HG02623 (cell line): Measurements from ENCODE around the gene CYP46A1.

Experiments used
- ATAC-seq: cut with Tn5 transposase; IDR thresholded peaks from one replicate; pipeline ENCODE4 v1.9.1; 2021; ENCODE audit warnings: moderate library complexity; ENCODE audit not compliant: unreplicated experiment

Gene CYP46A1

DNA sequence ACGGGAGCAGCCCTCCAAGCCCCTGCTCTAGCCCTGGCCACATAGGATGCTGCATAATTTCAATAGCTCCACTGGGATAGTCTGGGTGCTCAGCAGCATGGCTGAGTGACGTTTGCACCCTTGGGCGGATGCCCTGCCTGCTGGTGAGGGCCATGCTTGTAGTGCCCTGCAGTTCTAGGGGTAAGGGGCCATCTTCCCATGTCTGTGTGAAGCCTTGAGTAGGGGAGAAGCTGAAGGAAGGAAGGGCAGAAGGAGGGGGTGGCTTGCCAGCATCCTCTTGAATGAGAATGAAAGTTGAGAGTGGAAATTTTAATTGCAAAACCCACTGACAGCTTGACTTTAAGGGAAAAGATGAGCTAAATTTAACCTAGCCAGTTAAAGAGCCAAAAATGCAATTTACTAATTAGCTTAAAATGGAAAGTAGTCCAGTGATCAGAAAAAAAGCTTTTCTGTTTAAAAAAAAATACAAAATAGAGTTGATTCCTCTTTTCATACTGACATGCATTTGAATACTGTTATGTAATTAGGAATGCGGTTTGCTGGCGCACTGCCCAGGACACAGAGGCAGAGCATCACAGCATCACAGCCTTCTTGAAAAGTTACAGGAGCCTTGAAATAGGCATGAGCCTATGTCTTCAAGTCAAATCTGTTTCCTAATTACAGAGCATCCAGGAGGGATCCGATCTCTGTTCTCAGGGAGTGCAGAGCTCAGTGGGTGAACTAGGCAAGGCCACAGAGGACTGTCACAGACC lies 90.6 kb downstream of the CYP46A1 start:
- no peak for ATAC-seq

DNA sequence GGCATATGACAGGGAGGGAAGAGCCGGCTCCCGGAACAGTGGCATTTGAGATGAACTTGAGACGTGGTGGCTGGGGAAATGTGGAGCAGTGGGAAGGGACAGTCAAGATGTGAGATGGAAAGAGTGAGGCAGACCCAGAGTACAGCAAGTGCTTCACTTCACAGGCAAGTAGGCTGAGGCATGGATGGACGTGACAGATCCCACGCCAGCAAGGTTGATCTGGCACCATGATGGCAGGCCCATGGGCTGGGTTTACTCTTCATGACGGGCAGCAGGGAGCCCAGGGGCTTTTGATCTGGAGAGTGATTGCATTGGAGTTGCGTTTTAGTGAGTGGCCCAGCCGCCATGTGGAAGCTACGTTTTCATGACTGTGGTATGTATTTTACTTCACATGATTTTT lies 91.3 kb downstream of the CYP46A1 start:
- ATAC-seq, result no peak
